Body of pancreas (tissue), 4 donors: ENCODE measurements around the gene RNF8.

Source experiments
- CTCF ChIP-seq, 7 experiments: fragments of 450-650 bp in 4 of 7; fragments of 200-600 bp in 3 of 7; sonication (generic) in 3 of 7; IDR thresholded peaks; one replicate each; pipeline ENCODE4 v1.5.1; 2016 to 2019; ENCODE audit warnings: antibody characterized with exemption in 7 of 7
- POLR2A ChIP-seq, 3 donors: fragments of 450-650 bp; IDR thresholded peaks; one replicate each; pipeline ENCODE4 v1.6.1; 2016; ENCODE audit warnings: antibody characterized with exemption in 3 of 3, mild to moderate bottlenecking in 2 of 3

GRCh38 chr6:37344308-37344707, 9.5 kb upstream of the RNF8 start:
- TF ChIP-seq CTCF (IDR thresholded peaks at IDR 0.05) (no peak), POLR2A (IDR thresholded peaks at IDR 0.05) (no peak)
